MM.1S (cell line): Measurements from ENCODE around the gene CAPN5.

ENCODE experiments used
- CTCF ChIP-seq: fragments of 300-600 bp; sonication (generic); IDR thresholded peaks from 2 replicates; pipeline ENCODE4 v1.5.1; 2016; ENCODE audit warnings: antibody characterized with exemption, low read length, mixed read lengths
- EZH2phosphoT487 ChIP-seq: fragments of 300-600 bp; sonication (generic); IDR thresholded peaks from 2 replicates; pipeline ENCODE4 v1.6.1; 2018; ENCODE audit warnings: antibody characterized with exemption, low read length

DNA sequence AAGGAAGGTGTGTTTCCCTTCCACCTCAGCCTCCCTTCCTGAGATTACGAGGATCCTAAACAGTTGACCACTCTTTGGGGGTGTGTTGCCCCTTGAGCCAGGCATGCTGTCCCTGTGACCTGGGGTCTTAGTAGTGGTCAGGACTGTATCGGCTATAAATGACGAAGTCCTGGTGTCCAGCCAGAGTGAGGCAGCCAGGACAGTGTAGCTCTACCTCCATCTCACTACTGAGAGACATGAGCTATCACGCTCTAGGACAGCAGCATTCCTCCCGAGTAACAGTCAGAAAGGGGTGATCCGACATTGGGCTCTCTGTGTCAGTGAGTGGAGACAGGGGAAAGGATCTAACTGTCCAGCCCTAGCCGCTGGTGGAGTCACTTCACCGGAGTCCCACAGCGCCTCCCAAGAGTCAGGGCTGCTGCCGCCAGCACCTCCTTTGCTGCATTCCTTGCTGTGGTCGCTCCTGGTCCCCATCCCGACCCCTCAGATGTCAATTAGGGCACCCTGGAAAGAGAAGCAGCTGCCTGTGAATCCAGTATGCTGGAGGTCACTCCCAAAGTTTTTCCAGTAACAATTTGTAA is 35.8 kb upstream of the CAPN5 start:
- TF ChIP-seq CTCF (no peak), EZH2phosphoT487 (no peak)
